ENCODE results near the gene TCAP. TPM values are rescaled to one million over a fixed set of nuclear protein-coding genes. Genes with fewer than 3 reads are reported as not detected.

The TCAP gene, protein sequence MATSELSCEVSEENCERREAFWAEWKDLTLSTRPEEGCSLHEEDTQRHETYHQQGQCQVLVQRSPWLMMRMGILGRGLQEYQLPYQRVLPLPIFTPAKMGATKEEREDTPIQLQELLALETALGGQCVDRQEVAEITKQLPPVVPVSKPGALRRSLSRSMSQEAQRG
- total RNA-seq (61.5 and 79.1 TPM in 2 replicates), polyA plus RNA-seq (105 and 133 TPM in 2 replicates)

DNA sequence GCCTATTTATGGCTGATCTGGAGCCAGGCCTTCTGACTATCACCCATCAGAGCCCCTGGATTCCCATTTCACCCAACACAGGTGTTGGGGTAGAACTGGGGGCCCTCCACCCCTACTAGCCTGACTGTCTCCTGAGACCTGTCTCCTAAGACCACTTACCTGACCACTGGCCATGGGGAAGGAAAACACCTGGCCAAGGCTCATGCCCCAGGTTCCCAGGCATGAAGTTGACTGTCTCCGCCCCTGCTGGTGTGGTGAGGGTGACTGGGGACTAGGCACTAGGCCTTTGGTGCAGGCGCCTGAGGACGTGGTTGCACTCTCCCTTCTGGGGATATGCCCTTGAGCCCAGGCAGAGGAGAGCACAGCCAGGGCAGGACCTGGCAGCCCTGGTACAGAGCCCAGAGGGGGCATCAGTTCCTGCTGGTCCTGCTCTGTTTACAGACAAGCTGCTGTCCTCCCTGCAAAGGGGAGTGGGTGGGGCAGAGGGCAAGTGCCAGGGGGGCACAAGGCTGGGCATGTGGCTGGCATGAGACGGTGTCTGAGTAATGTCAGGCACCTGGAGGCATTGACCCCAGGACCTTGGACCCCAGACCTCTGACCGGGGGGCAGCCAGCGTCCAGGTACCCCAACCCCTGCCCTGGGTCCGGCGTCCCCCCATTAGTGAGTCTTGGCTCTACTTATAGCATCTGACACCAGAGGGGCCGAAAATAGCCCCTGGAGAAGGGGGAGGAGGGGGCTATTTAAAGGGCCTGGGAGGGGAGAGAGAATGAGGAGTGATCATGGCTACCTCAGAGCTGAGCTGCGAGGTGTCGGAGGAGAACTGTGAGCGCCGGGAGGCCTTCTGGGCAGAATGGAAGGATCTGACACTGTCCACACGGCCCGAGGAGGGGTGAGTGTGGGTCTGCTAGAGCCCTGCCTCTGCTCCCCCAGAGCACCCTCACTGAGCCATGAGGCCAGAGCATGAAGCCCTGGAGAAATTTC, at the start of gene TCAP:
Gene TCAP, plus strand, starts transcription at position 769 of the 981 bp plus-strand sequence. Its CDS starts 11 bp downstream, at position 780.
- peaks cover 49% of the 10 kb centered on the region for H3K4me1 ChIP-seq (ENCODE audit: low read depth)
- peak within 1 kb of the TSS; percentile 86 for H3K27ac ChIP-seq
- peaks cover 6% of the 10 kb centered on the region for H3K36me3 ChIP-seq
- TF ChIP-seq, protein P1, sequence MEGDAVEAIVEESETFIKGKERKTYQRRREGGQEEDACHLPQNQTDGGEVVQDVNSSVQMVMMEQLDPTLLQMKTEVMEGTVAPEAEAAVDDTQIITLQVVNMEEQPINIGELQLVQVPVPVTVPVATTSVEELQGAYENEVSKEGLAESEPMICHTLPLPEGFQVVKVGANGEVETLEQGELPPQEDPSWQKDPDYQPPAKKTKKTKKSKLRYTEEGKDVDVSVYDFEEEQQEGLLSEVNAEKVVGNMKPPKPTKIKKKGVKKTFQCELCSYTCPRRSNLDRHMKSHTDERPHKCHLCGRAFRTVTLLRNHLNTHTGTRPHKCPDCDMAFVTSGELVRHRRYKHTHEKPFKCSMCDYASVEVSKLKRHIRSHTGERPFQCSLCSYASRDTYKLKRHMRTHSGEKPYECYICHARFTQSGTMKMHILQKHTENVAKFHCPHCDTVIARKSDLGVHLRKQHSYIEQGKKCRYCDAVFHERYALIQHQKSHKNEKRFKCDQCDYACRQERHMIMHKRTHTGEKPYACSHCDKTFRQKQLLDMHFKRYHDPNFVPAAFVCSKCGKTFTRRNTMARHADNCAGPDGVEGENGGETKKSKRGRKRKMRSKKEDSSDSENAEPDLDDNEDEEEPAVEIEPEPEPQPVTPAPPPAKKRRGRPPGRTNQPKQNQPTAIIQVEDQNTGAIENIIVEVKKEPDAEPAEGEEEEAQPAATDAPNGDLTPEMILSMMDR (IDR thresholded peaks at IDR 0.05; ENCODE audit: low read depth, low read length), result no peak
- DNase-seq (ENCODE audit: low read depth in 1 of 2, low spot score in 1 of 2), result peak in 1 of 2 donors; percentile 74
- no peaks in the 10 kb centered on the region for H3K9me3 ChIP-seq (ENCODE audit: low read depth)
- peak within 1 kb of the TSS; percentile 19 for H3K4me3 ChIP-seq
- no peaks in the 10 kb centered on the region for H3K27me3 ChIP-seq

DNA sequence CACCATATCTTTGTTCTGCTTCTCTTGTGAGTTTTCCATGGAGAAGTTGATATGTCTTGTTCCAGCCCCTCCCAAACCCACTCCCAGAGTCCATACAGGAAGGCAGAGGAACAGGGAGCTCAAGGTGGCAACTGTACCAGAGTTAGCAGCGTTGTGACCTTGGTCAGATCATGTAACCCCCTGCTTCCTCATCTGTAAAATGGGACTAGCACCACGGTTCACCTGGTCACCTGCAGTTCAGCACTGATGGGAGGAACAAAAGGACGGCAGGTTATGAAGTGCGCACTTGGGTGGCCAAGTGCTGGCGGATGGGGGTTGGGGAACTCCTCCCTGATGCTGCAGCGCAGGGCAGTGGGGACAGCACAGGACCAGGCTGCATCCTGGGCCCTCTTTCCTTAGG, 49.7 kb upstream of the TCAP start:
- H3K9me3 ChIP-seq (ENCODE audit: low read depth), result no peaks in the 10 kb centered on the region
- TF ChIP-seq, protein P1 (IDR thresholded peaks at IDR 0.05; ENCODE audit: low read depth, low read length), result no peak
- no peak for DNase-seq (ENCODE audit: low read depth in 1 of 2, low spot score in 1 of 2)
- H3K27me3 ChIP-seq, result peaks cover 100% of the 10 kb centered on the region
- no peaks in the 10 kb centered on the region for H3K36me3 ChIP-seq
- no peak overlapping the region for H3K4me3 ChIP-seq
- no peaks in the 10 kb centered on the region for H3K4me1 ChIP-seq (ENCODE audit: low read depth)
- no peak overlapping the region for H3K27ac ChIP-seq

DNA sequence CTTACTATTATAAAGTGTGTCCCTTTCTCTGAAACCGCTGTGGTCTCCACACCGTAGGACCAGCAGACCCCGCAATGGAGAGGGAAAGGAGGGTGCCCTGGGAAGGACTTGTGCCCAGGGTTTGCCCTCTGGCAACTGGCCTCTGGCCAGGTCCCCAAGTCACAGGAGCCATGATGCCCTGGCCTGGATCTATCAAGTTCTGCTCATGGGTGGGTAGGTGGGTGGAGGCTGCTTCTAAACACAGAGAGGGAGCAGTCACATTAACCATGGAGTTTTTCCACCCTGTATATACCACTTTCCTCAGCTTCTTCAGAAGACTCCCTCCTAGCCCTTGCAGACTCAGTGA, 48.1 kb upstream of the TCAP start:
- H3K27me3 ChIP-seq, result peaks cover 97% of the 10 kb centered on the region
- H3K4me3 ChIP-seq, result no peak overlapping the region

DNA sequence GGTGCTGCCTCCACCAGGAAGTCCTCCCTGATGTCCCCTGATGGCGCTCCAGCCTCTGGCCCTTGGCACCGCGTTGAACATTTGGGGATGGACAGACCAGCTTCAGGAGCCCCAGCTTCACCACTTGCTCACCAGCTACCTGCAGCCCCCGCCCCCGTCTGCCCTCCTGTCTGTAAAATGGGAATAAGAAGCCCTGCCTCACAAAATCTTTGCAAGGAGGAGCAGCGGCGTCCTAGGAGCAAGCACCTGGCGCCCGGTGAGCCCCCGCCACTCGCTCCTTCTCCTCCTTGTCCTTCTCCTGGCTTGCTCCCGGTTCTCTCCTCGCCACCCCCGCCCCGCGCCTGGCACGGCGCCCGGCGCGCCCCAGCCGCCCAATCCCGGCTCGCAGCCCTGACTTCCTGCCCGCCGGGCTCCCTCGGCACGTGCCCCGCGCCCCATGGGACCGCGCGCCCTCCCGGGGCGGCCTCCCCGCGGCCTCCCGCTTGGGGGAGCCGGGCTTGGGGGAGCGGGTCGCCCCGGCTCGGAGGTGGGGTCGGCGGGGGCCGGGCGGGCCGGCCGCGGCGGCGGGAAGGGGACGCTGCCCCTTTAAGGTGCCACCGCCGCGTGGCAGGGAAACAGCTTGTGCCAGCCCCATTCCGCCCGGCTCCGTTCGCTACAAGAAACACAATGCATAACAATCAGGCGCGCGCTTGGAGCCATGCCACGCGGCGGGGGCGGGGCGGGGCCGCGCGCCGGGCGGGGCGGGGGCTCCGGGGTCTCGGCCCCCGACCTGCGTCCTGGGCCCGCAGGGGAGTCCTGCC, 47.5 kb upstream of the TCAP start:
- Histone ChIP-seq H3K4me1 (ENCODE audit: low read depth) (no peaks in the 10 kb centered on the region), H3K27ac (no peak overlapping the region), H3K36me3 (no peaks in the 10 kb centered on the region), H3K27me3 (peaks cover 92% of the 10 kb centered on the region), H3K9me3 (ENCODE audit: low read depth) (no peaks in the 10 kb centered on the region), H3K4me3 (peak overlapping the region; percentile 45)
- TF ChIP-seq, protein P1 (IDR thresholded peaks at IDR 0.05; ENCODE audit: low read depth, low read length), result no peak
- DNase-seq (ENCODE audit: low read depth in 1 of 2, low spot score in 1 of 2), result peak; percentile 57 to 74

More for the DNA sequence above, 48.1 kb upstream of the TCAP start:
- DNase-seq (ENCODE audit: low read depth in 1 of 2, low spot score in 1 of 2), result no peak
- H3K36me3 ChIP-seq, result no peaks in the 10 kb centered on the region
- H3K4me1 ChIP-seq (ENCODE audit: low read depth), result no peaks in the 10 kb centered on the region
- H3K9me3 ChIP-seq (ENCODE audit: low read depth), result no peaks in the 10 kb centered on the region
- H3K27ac ChIP-seq, result no peak overlapping the region
- TF ChIP-seq, protein P1 (IDR thresholded peaks at IDR 0.05; ENCODE audit: low read depth, low read length), result no peak

DNA sequence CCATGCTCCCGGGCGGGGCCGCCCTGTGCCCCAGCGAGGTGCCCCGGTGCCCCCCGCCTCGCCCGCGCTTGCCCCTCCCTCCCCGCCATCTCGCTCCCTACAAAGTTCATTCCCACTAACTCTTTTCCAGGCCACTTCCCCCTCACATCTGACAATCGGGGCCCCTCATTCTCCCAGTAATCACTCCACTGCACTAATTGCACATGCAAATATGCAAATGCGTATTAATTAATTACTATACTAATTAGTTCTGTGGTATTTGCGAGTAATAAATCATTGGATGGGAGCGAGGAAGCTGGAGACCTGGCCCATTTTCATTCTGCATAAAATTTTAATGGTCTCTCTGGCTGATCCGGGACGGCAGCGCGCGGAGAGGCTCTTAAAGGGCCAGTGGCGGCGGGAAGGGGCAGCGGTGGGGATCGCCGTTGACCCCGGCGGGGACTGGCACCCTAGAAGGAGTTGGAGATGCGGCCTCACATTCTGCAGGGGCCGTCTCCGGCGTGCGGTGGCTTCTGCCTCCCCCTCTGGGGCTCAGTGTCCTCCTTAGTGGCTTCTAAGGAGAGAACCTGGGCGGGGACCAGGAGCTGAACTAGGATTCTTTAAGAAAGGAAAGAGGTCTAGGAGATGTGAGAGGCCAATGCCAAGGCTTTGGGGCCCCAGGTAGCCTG, 46.8 kb upstream of the TCAP start:
- TF ChIP-seq, protein P1 (IDR thresholded peaks at IDR 0.05; ENCODE audit: low read depth, low read length), result no peak
- H3K27me3 ChIP-seq, result peaks cover 84% of the 10 kb centered on the region
- no peaks in the 10 kb centered on the region for H3K9me3 ChIP-seq (ENCODE audit: low read depth)
- DNase-seq (ENCODE audit: low read depth in 1 of 2, low spot score in 1 of 2), result peak in 1 of 2 donors; percentile 21
- peak overlapping the region; percentile 45 for H3K4me3 ChIP-seq
- no peak overlapping the region for H3K27ac ChIP-seq
- no peaks in the 10 kb centered on the region for H3K4me1 ChIP-seq (ENCODE audit: low read depth)
- H3K36me3 ChIP-seq, result no peaks in the 10 kb centered on the region
